Measurements from ENCODE around the gene TFF1.

The TFF1 gene

GRCh38 chr21:42317341-42317741, 49.0 kb downstream of the TFF1 start:
- Histone ChIP-seq H3K9me3 (ENCODE audit: insufficient read depth, low read depth, low read length) (no peaks in the 10 kb centered on the region), H3K79me2 (ENCODE audit: insufficient read depth, low read length) (no peaks in the 10 kb centered on the region), H3K4me1 (ENCODE audit: insufficient read depth, low read length, poor library complexity, severe bottlenecking) (peaks cover 48% of the 10 kb centered on the region), H2AFZ (ENCODE audit: low read length) (no peak overlapping the region), H3K36me3 (ENCODE audit: insufficient read depth, low read length) (no peaks in the 10 kb centered on the region), H3F3A (ENCODE audit: low read depth) (no peaks in the 10 kb centered on the region; the same call in 1 of the 2 replicates), H3K4me3 (ENCODE audit: low read length, poor library complexity, severe bottlenecking) (no peak overlapping the region), H3K9ac (ENCODE audit: low read depth, low read length, poor library complexity, severe bottlenecking) (no peak overlapping the region), H3K27me3 (ENCODE audit: insufficient read depth, low read length, poor library complexity, severe bottlenecking) (no peaks in the 10 kb centered on the region), H3K4me2 (ENCODE audit: low read depth, low read length, poor library complexity, severe bottlenecking) (no peak overlapping the region), H3K9me2 (replicated peaks; ENCODE audit: low read depth, low read length) (no peaks in the 10 kb centered on the region), H4K20me1 (ENCODE audit: insufficient read depth, low read length, poor library complexity, severe bottlenecking) (no peaks in the 10 kb centered on the region)
- no peak for TF ChIP-seq CTCF (conservative IDR thresholded peaks at IDR 0.05; ENCODE audit: low read length)
- TF ChIP-seq EZH2phosphoT487 (IDR thresholded peaks at IDR 0.05; ENCODE audit: borderline replicate concordance) = no peak

- Histone ChIP-seq H3K4me3 (ENCODE audit: low read length, poor library complexity, severe bottlenecking) (no peak overlapping the region), H3K4me1 (ENCODE audit: insufficient read depth, low read length, poor library complexity, severe bottlenecking) (peaks cover 48% of the 10 kb centered on the region), H2AFZ (ENCODE audit: low read length) (no peak overlapping the region), H3F3A (ENCODE audit: low read depth) (no peaks in the 10 kb centered on the region; the same call in 1 of the 2 replicates), H3K9me3 (ENCODE audit: insufficient read depth, low read depth, low read length) (no peaks in the 10 kb centered on the region), H3K36me3 (ENCODE audit: insufficient read depth, low read length) (no peaks in the 10 kb centered on the region), H4K20me1 (ENCODE audit: insufficient read depth, low read length, poor library complexity, severe bottlenecking) (no peaks in the 10 kb centered on the region), H3K9me2 (replicated peaks; ENCODE audit: low read depth, low read length) (no peaks in the 10 kb centered on the region), H3K27me3 (ENCODE audit: insufficient read depth, low read length, poor library complexity, severe bottlenecking) (no peaks in the 10 kb centered on the region), H3K79me2 (ENCODE audit: insufficient read depth, low read length) (no peaks in the 10 kb centered on the region), H3K9ac (ENCODE audit: low read depth, low read length, poor library complexity, severe bottlenecking) (no peak overlapping the region), H3K4me2 (ENCODE audit: low read depth, low read length, poor library complexity, severe bottlenecking) (no peak overlapping the region)
- no peak for TF ChIP-seq EZH2phosphoT487 (IDR thresholded peaks at IDR 0.05; ENCODE audit: borderline replicate concordance)
- TF ChIP-seq CTCF (conservative IDR thresholded peaks at IDR 0.05; ENCODE audit: low read length) = no peak
These were observed 49.4 kb downstream of the TFF1 start for GRCh38 chr21:42316891-42317290.

GRCh38 chr21:42315296-42315891, 50.9 kb downstream of the TFF1 start, which contains the start of gene TFF3:
TSS of gene TFF3 (minus strand) at chr21:42315409. CDS start at chr21:42315374, 35 bp downstream.
- no peak within 1 kb of the TSS for H2AFZ ChIP-seq (ENCODE audit: low read length)
- peaks cover 55% of the 10 kb centered on the region for H3K4me1 ChIP-seq (ENCODE audit: insufficient read depth, low read length, poor library complexity, severe bottlenecking)
- H3F3A ChIP-seq (ENCODE audit: low read depth) = no peaks in the 10 kb centered on the region; the same call in 1 of the 2 replicates

More at GRCh38 chr21:42315296-42315891, 50.9 kb downstream of the TFF1 start, which contains the start of gene TFF3:
- Histone ChIP-seq H3K9me3 (ENCODE audit: insufficient read depth, low read depth, low read length) (no peaks in the 10 kb centered on the region), H3K27me3 (ENCODE audit: insufficient read depth, low read length, poor library complexity, severe bottlenecking) (no peaks in the 10 kb centered on the region), H3K4me3 (ENCODE audit: low read length, poor library complexity, severe bottlenecking) (no peak within 1 kb of the TSS), H3K79me2 (ENCODE audit: insufficient read depth, low read length) (no peaks in the 10 kb centered on the region), H3K4me2 (ENCODE audit: low read depth, low read length, poor library complexity, severe bottlenecking) (no peak within 1 kb of the TSS), H4K20me1 (ENCODE audit: insufficient read depth, low read length, poor library complexity, severe bottlenecking) (no peaks in the 10 kb centered on the region), H3K9ac (ENCODE audit: low read depth, low read length, poor library complexity, severe bottlenecking) (no peak within 1 kb of the TSS), H3K36me3 (ENCODE audit: insufficient read depth, low read length) (no peaks in the 10 kb centered on the region), H3K9me2 (replicated peaks; ENCODE audit: low read depth, low read length) (no peaks in the 10 kb centered on the region)
- TF ChIP-seq CTCF (conservative IDR thresholded peaks at IDR 0.05; ENCODE audit: low read length) (no peak), EZH2phosphoT487 (IDR thresholded peaks at IDR 0.05; ENCODE audit: borderline replicate concordance) (no peak)

Data from Loucy (cell line).